ENCODE results near the gene HLTF. TPM values are rescaled to one million over a fixed set of nuclear protein-coding genes. Genes with fewer than 3 reads are reported as not detected.
"Not testable (repeated sequence)": the region's sequence is repeated elsewhere in the genome, so short reads cannot be mapped to it uniquely, and the experiment has no call there.

HLTF gene
- total RNA-seq, 2 donors from 2014 or later = 10.9 to 15.3 TPM

DNA sequence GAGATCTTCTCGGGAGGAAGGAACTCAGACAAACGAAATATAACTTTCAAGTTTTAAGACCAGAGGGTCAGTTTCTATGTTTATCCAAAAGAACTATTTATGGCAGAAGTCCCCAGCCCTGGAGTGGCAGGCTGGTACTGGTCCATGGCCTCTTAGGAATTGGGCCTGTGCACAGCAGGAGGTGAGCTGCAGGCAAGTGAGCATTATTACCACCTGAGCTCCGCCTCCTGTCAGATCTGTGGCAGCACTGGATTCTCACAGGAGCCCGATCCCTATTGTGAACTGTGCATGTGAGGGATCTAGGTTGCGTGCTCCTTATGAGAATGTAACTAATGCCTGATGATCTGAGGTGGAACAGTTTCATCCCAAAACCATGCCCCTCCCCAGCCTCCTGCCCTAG is 28.8 kb upstream of the HLTF start:
- intact Hi-C loops (cut with DNase I) = loop anchor here (5.0 kb wide), 1 partner anchor 157 kb away; no protein-coding TSS in a partner anchor
- ATAC-seq = no peak
- H3K4me1 ChIP-seq = no peaks in the 10 kb centered on the region
- WGBS, 2 donors = 79 to 91% methylated on average over 5 of the region's 5 CpGs
- no peak for DNase-seq
- H3K36me3 ChIP-seq (replicated peaks in 1 of 2; ENCODE audit: insufficient read depth in 1 of 2, low read depth in 2 of 2) = no peaks in the 10 kb centered on the region
- TF ChIP-seq, protein P1, sequence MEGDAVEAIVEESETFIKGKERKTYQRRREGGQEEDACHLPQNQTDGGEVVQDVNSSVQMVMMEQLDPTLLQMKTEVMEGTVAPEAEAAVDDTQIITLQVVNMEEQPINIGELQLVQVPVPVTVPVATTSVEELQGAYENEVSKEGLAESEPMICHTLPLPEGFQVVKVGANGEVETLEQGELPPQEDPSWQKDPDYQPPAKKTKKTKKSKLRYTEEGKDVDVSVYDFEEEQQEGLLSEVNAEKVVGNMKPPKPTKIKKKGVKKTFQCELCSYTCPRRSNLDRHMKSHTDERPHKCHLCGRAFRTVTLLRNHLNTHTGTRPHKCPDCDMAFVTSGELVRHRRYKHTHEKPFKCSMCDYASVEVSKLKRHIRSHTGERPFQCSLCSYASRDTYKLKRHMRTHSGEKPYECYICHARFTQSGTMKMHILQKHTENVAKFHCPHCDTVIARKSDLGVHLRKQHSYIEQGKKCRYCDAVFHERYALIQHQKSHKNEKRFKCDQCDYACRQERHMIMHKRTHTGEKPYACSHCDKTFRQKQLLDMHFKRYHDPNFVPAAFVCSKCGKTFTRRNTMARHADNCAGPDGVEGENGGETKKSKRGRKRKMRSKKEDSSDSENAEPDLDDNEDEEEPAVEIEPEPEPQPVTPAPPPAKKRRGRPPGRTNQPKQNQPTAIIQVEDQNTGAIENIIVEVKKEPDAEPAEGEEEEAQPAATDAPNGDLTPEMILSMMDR (IDR thresholded peaks at IDR 0.05) = no peak
- no peak for TF ChIP-seq POLR2A (IDR thresholded peaks at IDR 0.05)
- H3K27ac ChIP-seq = no peak overlapping the region
- no peak overlapping the region for H3K4me3 ChIP-seq
- no peaks in the 10 kb centered on the region for H3K9me3 ChIP-seq
- no peaks in the 10 kb centered on the region for H3K27me3 ChIP-seq

DNA sequence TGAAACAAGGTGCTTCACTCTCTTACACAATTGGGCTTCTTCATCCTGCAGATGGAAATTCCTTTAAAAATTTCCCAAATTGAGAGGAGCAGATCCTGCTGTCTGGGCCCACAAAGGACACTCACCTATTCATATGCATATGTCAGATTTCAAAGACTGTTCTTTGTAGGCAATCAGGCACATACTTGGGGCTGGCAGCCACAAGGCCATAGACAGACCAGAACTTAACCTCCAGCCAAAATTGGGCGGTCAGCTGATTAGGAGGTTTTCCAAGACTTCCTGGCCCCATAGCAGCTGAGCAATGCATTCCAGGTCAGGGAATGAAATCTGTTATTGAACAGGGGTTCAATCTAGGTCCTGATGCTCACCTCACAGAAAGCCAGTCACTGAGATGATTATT is 28.1 kb upstream of the HLTF start:
- ATAC-seq = no peak
- no peak overlapping the region for H3K27ac ChIP-seq
- DNase-seq = no peak
- WGBS, 2 donors = 50 to 69% methylated on average over 1 of the region's 1 CpG
- intact Hi-C loops (cut with DNase I) = no loop called here
- no peaks in the 10 kb centered on the region for H3K9me3 ChIP-seq
- H3K4me3 ChIP-seq = no peak overlapping the region
- TF ChIP-seq, protein P1 (IDR thresholded peaks at IDR 0.05) = no peak
- TF ChIP-seq POLR2A (IDR thresholded peaks at IDR 0.05) = no peak
- no peaks in the 10 kb centered on the region for H3K4me1 ChIP-seq
- no peaks in the 10 kb centered on the region for H3K27me3 ChIP-seq
- no peaks in the 10 kb centered on the region for H3K36me3 ChIP-seq (replicated peaks in 1 of 2; ENCODE audit: insufficient read depth in 1 of 2, low read depth in 2 of 2)

DNA sequence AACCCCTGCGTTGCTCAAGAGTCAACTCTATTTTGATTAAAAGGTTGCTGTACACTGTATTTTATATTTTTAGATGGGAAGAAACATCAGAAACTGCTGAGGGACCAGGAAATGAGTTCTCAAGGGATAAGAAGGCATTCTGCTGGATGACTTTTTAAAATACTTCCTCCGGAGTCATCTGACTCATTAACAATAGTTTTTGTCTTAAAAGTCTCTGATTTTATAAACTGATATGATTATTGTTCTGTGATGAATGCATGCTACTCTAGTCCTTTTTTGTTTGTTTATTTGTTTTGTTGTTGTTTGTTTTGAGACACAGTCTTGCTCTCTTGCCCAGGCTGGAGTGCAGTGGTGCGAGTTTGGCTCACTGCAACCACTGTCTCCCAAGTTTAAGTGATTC is 18.2 kb upstream of the HLTF start:
- intact Hi-C loops (cut with DNase I) = no loop called here
- H3K36me3 ChIP-seq (replicated peaks in 1 of 2; ENCODE audit: insufficient read depth in 1 of 2, low read depth in 2 of 2) = no peaks in the 10 kb centered on the region
- H3K4me3 ChIP-seq = no peak overlapping the region
- H3K9me3 ChIP-seq = no peaks in the 10 kb centered on the region
- no peaks in the 10 kb centered on the region for H3K4me1 ChIP-seq
- 85 to 87% methylated on average over 3 of the region's 3 CpGs for WGBS, 2 donors
- no peak for TF ChIP-seq POLR2A (IDR thresholded peaks at IDR 0.05)
- TF ChIP-seq, protein P1 (IDR thresholded peaks at IDR 0.05) = no peak
- H3K27me3 ChIP-seq = no peaks in the 10 kb centered on the region
- ATAC-seq = no peak
- DNase-seq = no peak
- H3K27ac ChIP-seq = no peak overlapping the region

DNA sequence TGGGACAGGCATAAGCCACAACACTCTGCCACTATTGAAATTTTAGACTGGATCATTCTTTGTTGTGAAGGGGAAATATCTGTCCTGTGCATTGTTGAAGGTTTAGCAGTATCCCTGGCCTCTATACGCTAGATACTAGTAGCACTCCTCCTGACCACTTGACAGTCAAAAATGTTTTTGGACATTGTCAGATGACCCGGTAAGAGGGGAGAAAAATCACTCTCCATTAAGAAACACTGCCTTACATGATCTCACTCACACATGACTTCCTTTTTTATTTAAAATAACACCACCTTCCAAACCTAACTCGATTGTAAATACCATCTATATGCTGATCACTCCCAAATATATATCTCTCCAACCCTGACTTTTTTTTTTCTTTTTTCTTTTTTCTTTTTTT is 15.3 kb upstream of the HLTF start:
- Histone ChIP-seq H3K27ac (no peak overlapping the region), H3K4me3 (no peak overlapping the region), H3K36me3 (replicated peaks in 1 of 2; ENCODE audit: insufficient read depth in 1 of 2, low read depth in 2 of 2) (no peaks in the 10 kb centered on the region), H3K4me1 (no peaks in the 10 kb centered on the region), H3K27me3 (no peaks in the 10 kb centered on the region), H3K9me3 (no peaks in the 10 kb centered on the region)
- DNase-seq (no peak), ATAC-seq (no peak)
- intact Hi-C loops (cut with DNase I) = no loop called here
- 72 to 79% methylated on average over 3 of the region's 3 CpGs for WGBS, 2 donors
- TF ChIP-seq POLR2A (IDR thresholded peaks at IDR 0.05) = no peak
- TF ChIP-seq, protein P1 (IDR thresholded peaks at IDR 0.05) = no peak

DNA sequence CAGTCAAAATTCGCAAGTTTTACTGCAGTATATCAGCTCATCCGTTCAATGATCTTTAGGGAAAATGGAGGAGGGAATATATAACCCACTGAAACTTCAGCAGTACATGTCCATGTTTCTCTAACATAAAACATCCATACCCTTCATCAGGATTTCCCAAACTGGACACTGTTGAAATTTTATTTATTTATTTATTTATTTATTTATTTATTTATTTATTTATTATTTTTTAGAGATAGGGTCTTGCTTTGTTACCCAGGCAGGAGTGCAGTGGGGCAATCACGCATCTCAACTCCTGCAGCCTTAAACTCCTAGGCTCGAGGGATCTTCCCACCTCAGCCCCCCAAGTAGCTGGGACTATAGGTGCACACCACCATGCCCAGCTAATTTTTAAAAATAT is 14.8 kb upstream of the HLTF start:
- ATAC-seq = no peak

DNA sequence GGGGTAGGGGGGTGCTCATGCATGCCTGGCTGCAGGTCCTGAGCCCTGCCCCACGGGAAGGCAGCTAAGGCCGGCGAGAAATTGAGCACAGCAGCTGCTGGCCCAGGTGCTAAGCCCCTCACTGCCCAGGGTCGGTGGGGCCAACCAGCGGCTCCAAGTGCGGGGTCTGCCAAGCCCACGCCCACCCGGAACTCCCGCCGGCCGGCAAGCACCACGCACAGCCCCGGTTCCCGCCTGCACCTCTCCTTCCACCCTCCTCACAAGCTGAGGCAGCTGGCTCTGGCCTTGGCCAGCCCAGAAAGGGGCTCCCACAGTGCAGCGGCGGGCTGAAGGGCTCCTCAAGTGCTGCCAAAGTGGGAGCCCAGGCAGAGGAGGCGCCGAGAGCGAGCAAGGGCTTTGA is 11.7 kb upstream of the HLTF start:
- WGBS, 2 donors = 95 to 96% methylated on average over 13 of the region's 19 CpGs
- ATAC-seq; H3K27me3 ChIP-seq; H3K27ac ChIP-seq; H3K36me3 ChIP-seq (replicated peaks in 1 of 2; ENCODE audit: insufficient read depth in 1 of 2, low read depth in 2 of 2); H3K4me1 ChIP-seq; intact Hi-C loops (cut with DNase I); DNase-seq; H3K9me3 ChIP-seq; H3K4me3 ChIP-seq: not testable (repeated sequence)

More for the DNA sequence above, 14.8 kb upstream of the HLTF start:
- H3K27ac ChIP-seq = no peak overlapping the region
- no peaks in the 10 kb centered on the region for H3K9me3 ChIP-seq
- no peak for DNase-seq
- no peaks in the 10 kb centered on the region for H3K4me1 ChIP-seq
- TF ChIP-seq POLR2A (IDR thresholded peaks at IDR 0.05) = no peak
- TF ChIP-seq, protein P1 (IDR thresholded peaks at IDR 0.05) = no peak
- H3K4me3 ChIP-seq = no peak overlapping the region
- no peaks in the 10 kb centered on the region for H3K36me3 ChIP-seq (replicated peaks in 1 of 2; ENCODE audit: insufficient read depth in 1 of 2, low read depth in 2 of 2)
- no peaks in the 10 kb centered on the region for H3K27me3 ChIP-seq
- intact Hi-C loops (cut with DNase I) = no loop called here
- 83 to 84% methylated on average over 4 of the region's 4 CpGs for WGBS, 2 donors

All from body of pancreas (tissue), 4 donors.